ENCODE measurements around the gene KLRG1. TPM values are rescaled to one million over a fixed set of nuclear protein-coding genes. Genes with fewer than 3 reads are reported as not detected.

KLRG1 gene
- 0.38 and 0.66 TPM in 2 replicates for total RNA-seq (2022)
- Bru-seq, nascent RNA: percentile 27 among the genes with signal in this experiment
- percentile 28 among the genes with signal in this experiment for BruChase-seq, experiment 1, labeled RNA remaining after a 6-hour chase
- BruChase-seq, experiment 2, labeled RNA remaining after a 2-hour chase: percentile 29 among the genes with signal in this experiment
- long read RNA-seq, partial matches to known transcripts: 0 of 1 reads
- long read RNA-seq, other reads (novel, unspliced or antisense): 1 of 1 reads

- Mint-ChIP-seq H3K4me3 (ENCODE audit: low read depth, unreplicated experiment) (no peak within 1 kb of the TSS), H3K27ac (ENCODE audit: unreplicated experiment) (no peak within 1 kb of the TSS), H3K9me3 (ENCODE audit: low read depth, unreplicated experiment) (no peaks in the 10 kb centered on the region), H3K4me1 (ENCODE audit: low read depth, unreplicated experiment) (no peaks in the 10 kb centered on the region), H3K36me3 (ENCODE audit: insufficient read depth, unreplicated experiment) (no peaks in the 10 kb centered on the region), H3K27me3 (ENCODE audit: unreplicated experiment) (peaks cover 3% of the 10 kb centered on the region)
- no peak for TF ChIP-seq CTCF (IDR thresholded peaks at IDR 0.05; ENCODE audit: unreplicated experiment)
- DNase-seq: no peak
- no TSS peak for BruUV-seq (replicated peaks)
- CTCF ChIA-PET: no interaction called here
- intact Hi-C loops (cut with micrococcal nuclease; ENCODE audit: unreplicated experiment): no loop called here
These were observed at the start of gene KLRG1 for GRCh38 chr12:8989413-8989812. TSS of gene KLRG1 (plus strand) at chr12:8989546. CDS start at chr12:8989636, 90 bp downstream.

- H3K4me3 Mint-ChIP-seq (ENCODE audit: low read depth, unreplicated experiment): no peak overlapping the region
- CTCF ChIA-PET: interaction anchor here (0.5 kb wide), 1 partner anchor 187 kb away, joined by 3 read pairs; no protein-coding TSS in a partner anchor
- no TSS peak for BruUV-seq (replicated peaks)
- TF ChIP-seq CTCF (IDR thresholded peaks at IDR 0.05; ENCODE audit: unreplicated experiment): no peak
- peaks cover 38% of the 10 kb centered on the region for H3K36me3 Mint-ChIP-seq (ENCODE audit: insufficient read depth, unreplicated experiment)
- no peaks in the 10 kb centered on the region for H3K27me3 Mint-ChIP-seq (ENCODE audit: unreplicated experiment)
- no peak overlapping the region for H3K27ac Mint-ChIP-seq (ENCODE audit: unreplicated experiment)
- intact Hi-C loops (cut with micrococcal nuclease; ENCODE audit: unreplicated experiment): no loop called here
- H3K4me1 Mint-ChIP-seq (ENCODE audit: low read depth, unreplicated experiment): peaks cover 11% of the 10 kb centered on the region
- no peak for DNase-seq
- no peaks in the 10 kb centered on the region for H3K9me3 Mint-ChIP-seq (ENCODE audit: low read depth, unreplicated experiment)
These were observed 47.5 kb upstream of the KLRG1 start for GRCh38 chr12:8941691-8942478.

GRCh38 chr12:8943565-8944186 lies 45.7 kb upstream of the KLRG1 start:
- intact Hi-C loops (cut with micrococcal nuclease; ENCODE audit: unreplicated experiment): no loop called here
- no peak for DNase-seq
- H3K27ac Mint-ChIP-seq (ENCODE audit: unreplicated experiment): no peak overlapping the region

More at GRCh38 chr12:8943565-8944186, 45.7 kb upstream of the KLRG1 start:
- Mint-ChIP-seq H3K4me3 (ENCODE audit: low read depth, unreplicated experiment) (no peak overlapping the region), H3K9me3 (ENCODE audit: low read depth, unreplicated experiment) (no peaks in the 10 kb centered on the region), H3K4me1 (ENCODE audit: low read depth, unreplicated experiment) (peaks cover 20% of the 10 kb centered on the region), H3K36me3 (ENCODE audit: insufficient read depth, unreplicated experiment) (peaks cover 47% of the 10 kb centered on the region), H3K27me3 (ENCODE audit: unreplicated experiment) (no peaks in the 10 kb centered on the region)
- no peak for TF ChIP-seq CTCF (IDR thresholded peaks at IDR 0.05; ENCODE audit: unreplicated experiment)
- BruUV-seq (replicated peaks): no TSS peak
- CTCF ChIA-PET: no interaction called here

Measured in Calu3 (cell line).